Dendritic cell treated with granulocyte-macrophage colony-stimulating factor and Interleukin-4, amounts not matched to agents 40 ng/mL and 50 ng/mL, for 4 days (primary cell): ENCODE data around the gene OSCAR.
"Not testable (repeated sequence)": the region's sequence is repeated elsewhere in the genome, so short reads cannot be mapped to it uniquely, and the experiment has no call there.

Experiments
- H3K27ac Mint-ChIP-seq: one replicate; pipeline ENCODE4 v1.8.0; 2022; ENCODE audit warnings: mild to moderate bottlenecking, mixed read lengths
- H3K27me3 Mint-ChIP-seq: one replicate; pipeline ENCODE4 v1.8.0; 2022; ENCODE audit warnings: mild to moderate bottlenecking, mixed read lengths
- H3K36me3 Mint-ChIP-seq: one replicate; pipeline ENCODE4 v1.8.0; 2022; ENCODE audit warnings: low read depth, mixed read lengths
- H3K4me1 Mint-ChIP-seq: one replicate; pipeline ENCODE4 v1.8.0; 2022; ENCODE audit warnings: low read depth, mixed read lengths
- H3K4me3 Mint-ChIP-seq: one replicate; pipeline ENCODE4 v1.8.0; 2022; ENCODE audit warnings: mild to moderate bottlenecking, moderate library complexity, mixed read lengths
- H3K9me3 Mint-ChIP-seq: one replicate; pipeline ENCODE4 v1.8.0; 2022; ENCODE audit warnings: mixed read lengths
- intact Hi-C: fragments of 100-400 bp; cut with micrococcal nuclease; formaldehyde crosslinking; loops from one replicate; pipeline ENCODE4 v1.15.0; 2022

The OSCAR gene

GRCh38 chr19:54109651-54110050 lies 9.0 kb upstream of the OSCAR start:
- intact Hi-C loops = no loop called here
- no peaks in the 10 kb centered on the region for H3K9me3 Mint-ChIP-seq
- no peak overlapping the region for H3K4me3 Mint-ChIP-seq
- H3K27ac Mint-ChIP-seq = no peak overlapping the region
- H3K4me1 Mint-ChIP-seq = peaks cover 48% of the 10 kb centered on the region
- H3K36me3 Mint-ChIP-seq = peaks cover 95% of the 10 kb centered on the region
- no peaks in the 10 kb centered on the region for H3K27me3 Mint-ChIP-seq

DNA sequence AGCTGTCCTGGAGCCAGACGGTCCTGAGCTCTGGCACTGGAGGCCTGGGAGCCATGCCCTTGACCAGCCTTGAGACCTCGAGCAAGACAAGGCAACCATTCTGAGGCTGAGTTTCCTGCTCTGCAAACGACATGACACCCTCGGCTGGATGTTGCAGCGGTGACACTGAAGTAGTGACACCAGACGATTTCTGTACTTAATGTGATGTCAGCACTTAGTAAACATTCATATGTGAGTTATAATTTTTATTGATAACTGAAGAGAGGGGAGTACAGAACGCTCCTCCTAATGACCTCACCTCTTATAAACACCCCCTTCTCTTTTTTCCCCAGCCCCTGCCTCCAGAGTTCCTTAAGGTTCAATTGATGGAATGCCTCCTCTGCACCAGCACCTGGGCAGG lies 7.9 kb upstream of the OSCAR start:
- no peaks in the 10 kb centered on the region for H3K27me3 Mint-ChIP-seq
- peaks cover 84% of the 10 kb centered on the region for H3K36me3 Mint-ChIP-seq
- intact Hi-C loops = no loop called here
- no peaks in the 10 kb centered on the region for H3K9me3 Mint-ChIP-seq
- H3K4me3 Mint-ChIP-seq = no peak overlapping the region
- H3K27ac Mint-ChIP-seq = no peak overlapping the region
- H3K4me1 Mint-ChIP-seq = peaks cover 42% of the 10 kb centered on the region

- H3K36me3 Mint-ChIP-seq = peaks cover 84% of the 10 kb centered on the region
- H3K9me3 Mint-ChIP-seq = no peaks in the 10 kb centered on the region
- no peaks in the 10 kb centered on the region for H3K27me3 Mint-ChIP-seq
- peak overlapping the region; percentile 2 for H3K27ac Mint-ChIP-seq
- H3K4me3 Mint-ChIP-seq = no peak overlapping the region
- intact Hi-C loops = no loop called here
- peaks cover 42% of the 10 kb centered on the region for H3K4me1 Mint-ChIP-seq
Measured at GRCh38 chr19:54107876-54108490, 7.4 kb upstream of the OSCAR start.

GRCh38 chr19:54106716-54107115 lies 6.1 kb upstream of the OSCAR start:
- Mint-ChIP-seq H3K27ac (no peak overlapping the region), H3K27me3 (no peaks in the 10 kb centered on the region), H3K4me1 (peaks cover 49% of the 10 kb centered on the region), H3K9me3 (no peaks in the 10 kb centered on the region), H3K36me3 (peaks cover 78% of the 10 kb centered on the region), H3K4me3 (no peak overlapping the region)
- intact Hi-C loops = no loop called here

GRCh38 chr19:54105796-54106195 lies 5.2 kb upstream of the OSCAR start:
- Mint-ChIP-seq H3K9me3 (no peaks in the 10 kb centered on the region), H3K27me3 (no peaks in the 10 kb centered on the region), H3K4me3 (no peak overlapping the region), H3K27ac (no peak overlapping the region), H3K4me1 (peaks cover 54% of the 10 kb centered on the region), H3K36me3 (peaks cover 71% of the 10 kb centered on the region)
- intact Hi-C loops = no loop called here

- intact Hi-C loops = no loop called here
- H3K27me3 Mint-ChIP-seq = no peaks in the 10 kb centered on the region
- peaks cover 56% of the 10 kb centered on the region for H3K4me1 Mint-ChIP-seq
- H3K27ac Mint-ChIP-seq = no peak overlapping the region
- no peaks in the 10 kb centered on the region for H3K9me3 Mint-ChIP-seq
- peaks cover 71% of the 10 kb centered on the region for H3K36me3 Mint-ChIP-seq
- H3K4me3 Mint-ChIP-seq = no peak overlapping the region
Measured at GRCh38 chr19:54104998-54105715, 4.6 kb upstream of the OSCAR start.

DNA sequence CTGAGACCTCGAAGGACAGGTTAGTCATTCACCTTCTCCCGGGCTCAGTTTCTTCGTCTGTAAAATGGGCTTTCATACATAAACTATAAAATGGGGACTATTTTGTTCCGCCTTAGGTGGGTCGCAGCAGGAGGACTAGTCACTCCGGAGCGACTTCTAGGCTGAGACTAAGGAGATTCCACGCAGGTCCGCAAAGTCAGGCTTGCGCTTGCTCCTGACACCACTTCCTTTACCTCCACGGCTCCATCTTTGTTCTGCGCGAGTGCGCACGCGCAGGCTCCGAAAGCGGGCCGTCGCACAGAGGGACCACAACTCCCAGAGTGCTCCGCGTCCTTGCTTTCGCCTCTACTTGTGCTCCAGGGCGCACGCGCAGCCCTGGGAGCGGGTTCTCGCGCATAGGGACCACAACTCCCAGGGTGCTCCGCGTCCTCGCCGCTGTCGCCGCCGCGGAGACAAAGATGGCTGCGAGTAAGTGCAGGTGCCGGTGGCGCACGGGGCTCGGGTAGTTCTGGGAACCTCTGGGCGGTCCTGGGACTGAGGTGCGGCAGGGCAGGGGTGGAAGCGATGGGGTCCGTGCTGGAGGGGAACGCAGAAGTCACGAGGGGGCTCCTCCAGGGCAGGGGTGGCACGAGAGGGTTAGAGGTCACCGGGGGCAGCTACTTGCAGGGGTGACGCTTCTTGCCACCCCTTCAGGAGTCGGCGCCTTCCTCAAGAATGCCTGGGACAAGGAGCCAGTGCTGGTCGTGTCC lies 2.0 kb upstream of the OSCAR start, which contains the start of gene NDUFA3:
TSS of gene NDUFA3 (plus strand) at position 435 of the 749 bp plus-strand sequence. CDS start at position 459, 24 bp downstream.
- Mint-ChIP-seq H3K4me1 (peaks cover 65% of the 10 kb centered on the region), H3K36me3 (peaks cover 58% of the 10 kb centered on the region), H3K27me3 (no peaks in the 10 kb centered on the region), H3K27ac (peak within 1 kb of the TSS; percentile 93), H3K9me3 (no peaks in the 10 kb centered on the region), H3K4me3 (peak within 1 kb of the TSS; percentile 100)
- intact Hi-C loops = loop anchor here (1.0 kb wide), 2 partner anchors 13 to 35 kb away; partner anchors contain the start of genes CNOT3, PRPF31 and TFPT

- H3K27me3 Mint-ChIP-seq, H3K9me3 Mint-ChIP-seq: not testable (repeated sequence)
- intact Hi-C loops = loop anchor here (5.0 kb wide), 1 partner anchor 38 kb away; the partner anchor contains the start of gene VSTM1
- peaks cover 76% of the 10 kb centered on the region for H3K4me1 Mint-ChIP-seq
- peak overlapping the region; percentile 89 for H3K4me3 Mint-ChIP-seq
- peaks cover 54% of the 10 kb centered on the region for H3K36me3 Mint-ChIP-seq
- H3K27ac Mint-ChIP-seq = peak overlapping the region; percentile 93
Measured at GRCh38 chr19:54099903-54100255, 724 bp downstream of the OSCAR start.

DNA sequence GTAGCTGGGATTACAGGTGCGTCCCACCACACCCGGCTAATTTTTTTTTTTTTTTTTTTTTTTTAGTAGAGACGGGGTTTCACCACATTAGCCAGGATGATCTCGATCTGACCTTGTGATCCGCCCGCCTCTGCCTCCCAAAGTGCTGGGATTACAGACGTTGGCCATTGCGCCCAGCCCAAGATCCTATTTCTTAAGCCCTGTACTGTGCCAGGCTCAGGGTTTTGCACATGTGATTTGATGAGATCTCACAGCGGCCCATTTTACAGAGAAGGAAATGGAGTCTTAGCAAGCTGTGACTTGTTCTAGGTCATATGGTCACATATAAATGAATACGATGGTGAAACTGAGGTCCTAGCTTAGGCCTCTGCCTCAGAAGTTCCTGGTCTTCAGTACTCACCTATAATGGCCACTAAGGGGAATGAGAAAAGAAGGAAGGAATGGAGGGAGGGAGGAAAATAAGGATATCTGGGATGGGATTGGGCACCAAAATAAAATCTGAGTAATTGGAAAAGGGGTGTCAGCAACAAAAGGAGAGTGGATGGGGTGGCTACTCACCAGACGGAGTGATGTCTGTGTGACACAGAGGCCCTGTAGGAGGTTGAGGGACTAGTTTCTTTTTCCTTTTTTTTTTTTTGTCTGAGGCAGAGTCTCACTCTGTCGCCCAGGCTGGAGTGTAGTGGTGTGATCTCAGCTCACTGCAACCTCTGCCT lies 1.3 kb downstream of the OSCAR start:
- Mint-ChIP-seq H3K36me3 (peaks cover 59% of the 10 kb centered on the region), H3K9me3 (no peaks in the 10 kb centered on the region), H3K4me1 (peaks cover 81% of the 10 kb centered on the region), H3K27me3 (no peaks in the 10 kb centered on the region), H3K27ac (peak overlapping the region; percentile 93), H3K4me3 (peak overlapping the region; percentile 89)
- intact Hi-C loops = loop anchor here (5.0 kb wide), 1 partner anchor 37 kb away; the partner anchor contains the start of gene VSTM1

DNA sequence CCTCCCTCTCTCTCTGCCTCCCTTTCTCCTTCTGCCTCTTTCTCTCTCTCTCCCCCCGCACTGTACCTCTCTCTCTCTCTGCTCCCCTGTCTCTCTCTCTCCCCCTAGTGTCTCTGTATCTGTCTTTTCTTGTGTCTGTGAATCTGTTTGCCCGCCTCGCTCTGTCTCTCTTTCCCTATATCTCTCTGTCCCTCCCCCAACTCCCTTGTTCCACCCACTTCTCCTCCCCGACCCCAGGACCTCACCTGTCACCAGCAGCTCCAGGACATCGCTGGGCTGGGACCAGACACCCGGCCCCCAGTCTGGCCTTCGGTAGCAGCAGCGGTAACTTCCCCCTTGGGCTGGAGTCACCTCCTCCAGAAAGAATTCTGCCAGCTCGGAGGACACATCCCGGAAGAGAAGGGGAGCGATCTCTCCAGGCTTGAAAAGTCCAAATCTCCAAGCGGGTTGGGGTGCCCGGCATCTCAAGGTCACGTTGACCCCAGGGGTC lies 3.9 kb downstream of the OSCAR start:
- peak overlapping the region; percentile 83 for H3K4me3 Mint-ChIP-seq
- intact Hi-C loops = loop anchor here (5.0 kb wide), 1 partner anchor 34 kb away; the partner anchor contains the start of gene VSTM1
- peak overlapping the region; percentile 76 for H3K27ac Mint-ChIP-seq
- peaks cover 2% of the 10 kb centered on the region for H3K27me3 Mint-ChIP-seq
- peaks cover 54% of the 10 kb centered on the region for H3K36me3 Mint-ChIP-seq
- H3K4me1 Mint-ChIP-seq = peaks cover 65% of the 10 kb centered on the region
- H3K9me3 Mint-ChIP-seq = no peaks in the 10 kb centered on the region

DNA sequence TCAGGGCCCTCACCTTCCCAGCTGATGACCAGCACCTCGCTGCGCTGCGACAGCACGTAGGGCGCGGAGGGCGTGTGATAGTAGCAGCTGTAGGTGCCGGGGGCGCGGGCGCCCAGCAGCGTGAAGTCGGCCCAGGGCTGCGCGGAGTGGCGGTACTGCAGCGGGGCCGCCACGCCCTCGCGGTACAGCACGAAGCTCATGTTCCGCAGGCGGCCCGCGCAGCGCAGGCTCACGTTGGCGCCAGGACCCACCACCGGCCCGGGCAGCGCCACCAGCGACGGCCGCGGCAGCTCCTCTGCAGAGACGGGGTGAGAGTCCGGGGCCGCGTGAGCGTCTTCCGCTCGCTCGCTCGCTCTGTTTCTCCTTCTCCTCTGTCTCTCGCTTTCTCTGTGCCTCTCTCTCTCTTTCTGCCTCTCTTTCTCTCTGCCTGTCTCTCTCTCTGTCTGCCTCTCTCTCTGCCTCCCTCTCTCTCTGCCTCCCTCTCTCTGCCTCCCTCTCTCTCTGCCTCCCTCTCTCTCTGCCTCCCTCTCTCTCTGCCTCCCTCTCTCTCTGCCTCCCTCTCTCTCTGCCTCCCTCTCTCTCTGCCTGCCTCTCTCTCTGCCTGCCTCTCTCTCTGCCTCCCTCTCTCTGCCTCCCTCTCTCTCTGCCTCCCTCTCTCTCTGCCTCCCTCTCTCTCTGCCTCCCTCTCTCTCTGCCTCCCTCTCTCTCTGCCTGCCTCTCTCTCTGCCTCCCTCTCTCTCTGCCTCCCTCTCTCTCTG lies 4.6 kb downstream of the OSCAR start:
- Mint-ChIP-seq H3K36me3 (peaks cover 54% of the 10 kb centered on the region), H3K27ac (peak overlapping the region; percentile 76), H3K4me1 (peaks cover 59% of the 10 kb centered on the region), H3K4me3 (peak overlapping the region; percentile 83)
- intact Hi-C loops = loop anchor here (5.0 kb wide), 1 partner anchor 34 kb away; the partner anchor contains the start of gene VSTM1
- H3K27me3 Mint-ChIP-seq, H3K9me3 Mint-ChIP-seq: not testable (repeated sequence)

GRCh38 chr19:54095136-54095858 lies 5.3 kb downstream of the OSCAR start:
- no peak overlapping the region for H3K27ac Mint-ChIP-seq
- H3K36me3 Mint-ChIP-seq = peaks cover 48% of the 10 kb centered on the region
- intact Hi-C loops = loop anchor here (5.0 kb wide), 1 partner anchor 33 kb away; the partner anchor contains the start of gene VSTM1
- peak overlapping the region; percentile 74 for H3K4me3 Mint-ChIP-seq
- peaks cover 2% of the 10 kb centered on the region for H3K27me3 Mint-ChIP-seq
- no peaks in the 10 kb centered on the region for H3K9me3 Mint-ChIP-seq
- peaks cover 52% of the 10 kb centered on the region for H3K4me1 Mint-ChIP-seq
